K562 (cell line): ENCODE measurements around the gene DIP2C. TPM values are rescaled to one million over a fixed set of nuclear protein-coding genes. Genes with fewer than 3 reads are reported as not detected.

Experiments used
- ATAC-seq: fragments of 200-7000 bp; cut with Tn5 transposase; 3 replicates; pipeline ENCODE4 v1.9.1; 2020; ENCODE audit warnings: moderate library complexity
- BruUV-seq: library from RNA; stranded (reverse); fragments of 400-500 nt; replicated peaks from 2 replicates; lab custom pipeline; 2021; lab: Mats Ljungman, UMichigan
- CTCF ChIA-PET: fragments of 300-600 bp; formaldehyde crosslinking; extraction: SDS; loops from one replicate; lab custom pipeline; 2021; ENCODE audit warnings: low intra/inter-chr PET ratio; lab: Yijun Ruan, JAX
- POLR2A ChIA-PET: fragments of 300-600, 350-650 bp; sonication (Branson Sonifier 250); formaldehyde crosslinking; extraction: SDS; loops from one replicate; lab custom pipeline; 2021; ENCODE audit warnings: antibody characterized with exemption, inconsistent platforms; lab: Yijun Ruan, JAX
- DNase-seq, 4 experiments: peaks; one replicate each; pipeline versions ENCODE4 v3.0.0 to v3.0.0-alpha.2; 2011 to 2018; ENCODE audit warnings: low spot score in 3 of 4, mixed read lengths in 3 of 4; ENCODE audit errors: extremely low read depth in 1 of 4
- FAIRE-seq: peaks from 2 replicates; lab custom pipeline; 2011; peaks lifted over from hg19 to GRCh38; lab: Jason Lieb, UNC
- H2AFZ ChIP-seq: 2 replicates; pipeline ENCODE4 v1.6.0; 2011; ENCODE audit warnings: low read depth, low read length, control low read depth, inconsistent platforms
- H3K27ac ChIP-seq: fragments of 200-600 bp; 3 replicates; pipeline ENCODE4 v1.8.0; 2011; ENCODE audit warnings: low read depth, mild to moderate bottlenecking, control low read depth, inconsistent platforms, low read length, moderate library complexity, mixed read lengths; ENCODE audit errors: extremely low read depth
- H3K27me3 ChIP-seq, 2 experiments: fragments of 300-600 bp in 1 of 2; 2 replicates in 1 of 2; 3 replicates in 1 of 2; pipeline versions ENCODE4 v1.6.0 to v1.8.0; 2011; ENCODE audit warnings: inconsistent platforms in 2 of 2, low read length in 2 of 2, mild to moderate bottlenecking in 1 of 2, mixed read lengths in 1 of 2, moderate library complexity in 1 of 2; ENCODE audit not compliant: control insufficient read depth in 2 of 2, insufficient read depth in 2 of 2
- H3K36me3 ChIP-seq: fragments of 300-600 bp; 3 replicates; pipeline ENCODE4 v1.8.0; 2011; ENCODE audit warnings: mild to moderate bottlenecking, low read length, inconsistent platforms; ENCODE audit not compliant: control insufficient read depth, insufficient read depth
- H3K4me1 ChIP-seq, 2 experiments: fragments of 200-600 bp in 1 of 2; replicated peaks in 1 of 2; 2 replicates in 1 of 2; 3 replicates in 1 of 2; pipeline versions ENCODE4 v1.5.1 to v1.8.0; 2011; ENCODE audit warnings: inconsistent platforms in 2 of 2, low read length in 2 of 2, mild to moderate bottlenecking in 1 of 2, mixed read lengths in 1 of 2, moderate library complexity in 1 of 2; ENCODE audit not compliant: control insufficient read depth in 2 of 2, insufficient read depth in 2 of 2
- H3K4me2 ChIP-seq: 2 replicates; pipeline ENCODE4 v1.6.1; 2011; ENCODE audit warnings: low read length, control low read depth, inconsistent platforms, mixed read lengths; ENCODE audit not compliant: insufficient read depth
- H3K4me3 ChIP-seq: fragments of 200-600 bp; sonication (generic), shearing (Covaris generic); 2 replicates; pipeline ENCODE4 v1.5.1; 2016; ENCODE audit warnings: control low read depth, inconsistent platforms
- H3K79me2 ChIP-seq: fragments of 200-600 bp; 3 replicates; pipeline ENCODE4 v1.8.0; 2011; ENCODE audit warnings: low read length, inconsistent platforms; ENCODE audit not compliant: control insufficient read depth, insufficient read depth
- H3K9ac ChIP-seq, 2 experiments: 2 replicates each; pipeline versions ENCODE4 v1.6.0 to v1.6.1; 2011; ENCODE audit warnings: low read depth in 2 of 2, low read length in 2 of 2, control low read depth in 1 of 2, inconsistent platforms in 1 of 2, mild to moderate bottlenecking in 1 of 2, mixed read lengths in 1 of 2; ENCODE audit not compliant: insufficient read depth in 1 of 2
- H3K9me1 ChIP-seq: one replicate; pipeline ENCODE4 v1.6.0; 2011; ENCODE audit warnings: inconsistent platforms, mild to moderate bottlenecking, low read length, moderate library complexity; ENCODE audit not compliant: control insufficient read depth, insufficient read depth
- H3K9me3 ChIP-seq: replicated peaks from 2 replicates; pipeline ENCODE4 v1.5.1; 2011; ENCODE audit warnings: low read depth, low read length, inconsistent platforms; ENCODE audit not compliant: control insufficient read depth, insufficient read depth
- H4K20me1 ChIP-seq: replicated peaks from 2 replicates; pipeline ENCODE4 v1.6.1; 2011; ENCODE audit warnings: low read length, inconsistent platforms, mixed read lengths; ENCODE audit not compliant: control insufficient read depth, insufficient read depth
- CEBPG ChIP-seq, 3 experiments: fragments of 200-800 bp in 1 of 3; sonication (Bioruptor generic) in 1 of 3; sonication (generic) in 1 of 3; formaldehyde crosslinking in 1 of 3; IDR thresholded peaks in 2 of 3; conservative IDR thresholded peaks in 1 of 3; 2 replicates each; pipeline versions ENCODE4 v1.6.1 to v1.8.0; 2016 to 2022; ENCODE audit warnings: missing compliant biosample characterization in 2 of 3, missing genetic modification characterization in 2 of 3, mild to moderate bottlenecking in 1 of 3, missing genetic modification reagents in 1 of 3
- DACH1 ChIP-seq: fragments of 450-650 bp; IDR thresholded peaks from 2 replicates; pipeline ENCODE4 v1.6.1; 2018; ENCODE audit not compliant: partially characterized antibody
- KDM2B ChIP-seq: fragments of 250-450 bp; sonication (Bioruptor Pico); IDR thresholded peaks from 2 replicates; pipeline ENCODE4 v1.8.0; 2021; ENCODE audit warnings: mild to moderate bottlenecking, moderate library complexity
- NRF1 ChIP-seq, 2 experiments: fragments of 450-650 bp; IDR thresholded peaks in 1 of 2; conservative IDR thresholded peaks in 1 of 2; 2 replicates each; pipeline ENCODE4 v1.6.1; 2014; ENCODE audit warnings: mild to moderate bottlenecking in 2 of 2
- PML ChIP-seq: IDR thresholded peaks from 2 replicates; pipeline ENCODE4 v1.6.1; 2012; ENCODE audit warnings: low read length, inconsistent platforms
- PTBP1 ChIP-seq: fragments of 200-400 bp; formaldehyde crosslinking; IDR thresholded peaks from 2 replicates; pipeline ENCODE4 v1.6.1; 2017; ENCODE audit warnings: low read depth, low read length
- TAF1 ChIP-seq: IDR thresholded peaks from 2 replicates; pipeline ENCODE4 v1.6.1; 2011; ENCODE audit warnings: mild to moderate bottlenecking, low read length, moderate library complexity; ENCODE audit not compliant: insufficient read depth, control insufficient read depth, severe bottlenecking; ENCODE audit errors: extremely low read depth
- TBL1XR1 ChIP-seq, 2 experiments: IDR thresholded peaks; 2 replicates each; pipeline ENCODE4 v1.6.1; 2012; ENCODE audit warnings: improper control_type of control experiment in 2 of 2, low read length in 2 of 2, mild to moderate bottlenecking in 1 of 2
- ZBTB5 ChIP-seq: fragments of 450-650 bp; IDR thresholded peaks from 2 replicates; pipeline ENCODE4 v1.6.1; 2017; ENCODE audit warnings: antibody characterized with exemption
- ZNF282 ChIP-seq: sonication (generic); formaldehyde crosslinking; IDR thresholded peaks from 2 replicates; pipeline ENCODE4 v1.8.1; 2023; ENCODE audit warnings: missing genetic modification reagents
- ZNF384 ChIP-seq: IDR thresholded peaks from 2 replicates; pipeline ENCODE4 v1.6.1; 2012; ENCODE audit warnings: low read depth, low read length, improper control_type of control experiment
- ZNF436 ChIP-seq: fragments of 250-450, 450-650 bp; sonication (Bioruptor Pico); formaldehyde crosslinking; IDR thresholded peaks from 2 replicates; pipeline ENCODE4 v1.7.0; 2020; ENCODE audit warnings: mild to moderate bottlenecking
- ZNF449 ChIP-seq: fragments of 250-450 bp; sonication (Bioruptor Pico); IDR thresholded peaks from 2 replicates; pipeline ENCODE4 v1.8.0; 2022; ENCODE audit warnings: moderate library complexity, mild to moderate bottlenecking, inconsistent platforms
- ZSCAN29 ChIP-seq: fragments of 450-650 bp; IDR thresholded peaks from 2 replicates; pipeline ENCODE4 v1.6.1; 2017
- WGBS: fragments of 100-300 bp; shearing (Covaris generic); methylation state at CpG from one replicate; pipeline ENCODE4 v1.1.6; 2016; ENCODE audit warnings: low coverage, mixed read lengths; ENCODE audit not compliant: insufficient coverage; ENCODE audit errors: missing lambda C conversion rate; 5-methylcytosine and 5-hydroxymethylcytosine counted together
- in situ Hi-C: fragments of 300-500 bp; cut with MboI; formaldehyde crosslinking; loops from 4 replicates; pipeline ENCODE4 v1.15.0; 2018; ENCODE audit warnings: inconsistent platforms, mixed read lengths
- intact Hi-C: fragments of 100-400 bp; cut with micrococcal nuclease; formaldehyde crosslinking; loops from 2 replicates; pipeline ENCODE4 v1.14.2; 2022
- polyA plus RNA-seq, 8 experiments: library from polyadenylated mRNA; depleted of rRNA in 4 of 8; stranded (reverse) in 5 of 8; unstranded in 3 of 8; fragments of >200 nt; fragmentation: Nextera tagmentation in 2 of 8; fragmentation: Illumina TruSeq in 1 of 8; extraction: Ambion mirVana in 2 of 8; extraction: Trizol in 1 of 8; gene quantifications; 2 replicates each; pipeline versions ENCODE4 v1.2.1 to v1.2.3, GENCODE V29; 2011 to 2014; ENCODE audit warnings: inconsistent platforms in 1 of 8, missing spikeins in 1 of 8
- total RNA-seq, 7 experiments: library from RNA; depleted of rRNA in 6 of 7; stranded (reverse); fragments of >200 nt in 6 of 7; fragmentation: Illumina TruSeq in 2 of 7; extraction: Trizol in 2 of 7; gene quantifications; 2 replicates each; pipeline versions ENCODE4 v1.2.1 to v1.2.3, GENCODE V29; 2011 to 2021; ENCODE audit warnings: low replicate concordance in 1 of 7
- TF ChIP-seq, protein P1 (sequence below), 3 experiments: fragments of 200-800 bp in 1 of 3; fragments of 250-450 bp in 1 of 3; fragments of 450-650 bp in 1 of 3; sonication (Bioruptor Pico) in 1 of 3; sonication (Bioruptor generic) in 1 of 3; formaldehyde crosslinking in 1 of 3; IDR thresholded peaks; 2 replicates each; pipeline versions ENCODE4 v1.6.1 to v1.8.0; 2016 to 2022; ENCODE audit warnings: mild to moderate bottlenecking in 2 of 3, missing genetic modification characterization in 2 of 3, missing compliant biosample characterization in 1 of 3, moderate library complexity in 1 of 3

DIP2C gene
- total and polyA plus RNA-seq, 9 of the 15 experiments (the other 6 are each of a cell fraction or from before 2014, with no cell fraction given) = 0.01 TPM; not detected in 8

DNA sequence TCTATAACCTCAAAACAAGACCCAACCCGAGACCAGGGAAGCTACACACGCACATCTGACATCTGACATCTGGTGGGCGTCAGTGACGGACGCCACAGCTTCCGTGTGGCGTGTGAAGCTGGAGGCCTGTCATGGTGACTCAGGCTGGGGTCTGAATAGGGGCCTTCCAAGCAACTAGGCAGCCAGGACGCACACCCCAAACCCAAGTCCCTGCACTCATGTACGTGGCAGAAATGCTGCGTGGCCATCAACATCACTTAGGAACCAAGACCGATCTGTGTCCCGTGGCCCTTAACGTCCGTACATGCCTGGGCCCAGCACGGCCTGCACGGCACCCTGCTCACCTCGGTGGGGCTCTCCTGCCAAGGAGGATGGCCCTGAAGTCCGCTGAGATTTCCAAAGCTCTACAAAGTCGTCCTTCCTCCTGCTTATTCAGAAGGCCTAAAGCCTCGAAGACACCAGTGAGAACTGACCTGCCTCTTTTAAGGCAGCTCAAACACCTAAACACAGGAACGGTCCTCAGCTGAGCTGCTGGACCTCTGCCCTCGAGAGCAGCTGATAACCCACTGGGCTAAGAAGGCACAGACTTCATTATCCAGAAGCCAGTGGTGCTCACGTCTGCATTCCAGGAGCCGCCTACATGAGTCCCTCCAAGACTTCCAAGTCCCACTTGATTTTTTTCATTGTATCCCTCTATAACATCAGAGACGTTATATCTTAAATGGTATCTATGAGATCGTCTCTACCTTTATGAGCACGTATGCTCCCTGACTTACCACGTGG is 82.5 kb downstream of the DIP2C start:
- Histone ChIP-seq H3K9ac (peak overlapping the region in 1 of 2 experiments; percentile 22; a peak in 1 of 4 replicates), H3K9me1 (no peaks in the 10 kb centered on the region), H3K36me3 (no peaks in the 10 kb centered on the region), H3K4me1 (no peaks in the 10 kb centered on the region), H3K4me2 (no peak overlapping the region), H2AFZ (no peak overlapping the region), H3K4me3 (no peak overlapping the region), H3K27ac (no peak overlapping the region), H3K27me3 (peaks cover 22 to 37% of the 10 kb centered on the region in 2 experiments; a peak in 4 of 5 replicates), H4K20me1 (no peaks in the 10 kb centered on the region), H3K9me3 (no peaks in the 10 kb centered on the region), H3K79me2 (no peaks in the 10 kb centered on the region)
- DNase-seq (no peak), ATAC-seq (no peak), FAIRE-seq (no peak)
- ChIA-PET CTCF (no interaction called here), POLR2A (no interaction called here)
- 1% methylated on average over 28 of the region's 28 CpGs for WGBS
- intact Hi-C loops = no loop called here
- TF ChIP-seq ZNF449 (CRISPR knock-in tag) (no peak), ZSCAN29 (no peak), NRF1 (conservative IDR thresholded peaks at IDR 0.05 in 1 of 2, IDR thresholded peaks at IDR 0.05 in 1 of 2) (no peak), DACH1 (no peak), CEBPG (CRISPR knock-in tag; IDR thresholded peaks at IDR 0.05) (no peak), CEBPG (tag; conservative IDR thresholded peaks at IDR 0.05 in 1 of 2, IDR thresholded peaks at IDR 0.05 in 1 of 2) (no peak), ZNF282 (no peak), TAF1 (no peak), ZNF384 (no peak), PML (no peak), PTBP1 (no peak), TBL1XR1 (IDR thresholded peaks at IDR 0.05; ENCODE audit: low read length in 2 of 2) (no peak), KDM2B (CRISPR knock-in tag) (no peak), ZBTB5 (no peak), ZNF436 (CRISPR knock-in tag) (no peak)
- TF ChIP-seq, protein P1, sequence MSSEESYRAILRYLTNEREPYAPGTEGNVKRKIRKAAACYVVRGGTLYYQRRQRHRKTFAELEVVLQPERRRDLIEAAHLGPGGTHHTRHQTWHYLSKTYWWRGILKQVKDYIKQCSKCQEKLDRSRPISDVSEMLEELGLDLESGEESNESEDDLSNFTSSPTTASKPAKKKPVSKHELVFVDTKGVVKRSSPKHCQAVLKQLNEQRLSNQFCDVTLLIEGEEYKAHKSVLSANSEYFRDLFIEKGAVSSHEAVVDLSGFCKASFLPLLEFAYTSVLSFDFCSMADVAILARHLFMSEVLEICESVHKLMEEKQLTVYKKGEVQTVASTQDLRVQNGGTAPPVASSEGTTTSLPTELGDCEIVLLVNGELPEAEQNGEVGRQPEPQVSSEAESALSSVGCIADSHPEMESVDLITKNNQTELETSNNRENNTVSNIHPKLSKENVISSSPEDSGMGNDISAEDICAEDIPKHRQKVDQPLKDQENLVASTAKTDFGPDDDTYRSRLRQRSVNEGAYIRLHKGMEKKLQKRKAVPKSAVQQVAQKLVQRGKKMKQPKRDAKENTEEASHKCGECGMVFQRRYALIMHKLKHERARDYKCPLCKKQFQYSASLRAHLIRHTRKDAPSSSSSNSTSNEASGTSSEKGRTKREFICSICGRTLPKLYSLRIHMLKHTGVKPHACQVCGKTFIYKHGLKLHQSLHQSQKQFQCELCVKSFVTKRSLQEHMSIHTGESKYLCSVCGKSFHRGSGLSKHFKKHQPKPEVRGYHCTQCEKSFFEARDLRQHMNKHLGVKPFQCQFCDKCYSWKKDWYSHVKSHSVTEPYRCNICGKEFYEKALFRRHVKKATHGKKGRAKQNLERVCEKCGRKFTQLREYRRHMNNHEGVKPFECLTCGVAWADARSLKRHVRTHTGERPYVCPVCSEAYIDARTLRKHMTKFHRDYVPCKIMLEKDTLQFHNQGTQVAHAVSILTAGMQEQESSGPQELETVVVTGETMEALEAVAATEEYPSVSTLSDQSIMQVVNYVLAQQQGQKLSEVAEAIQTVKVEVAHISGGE (CRISPR knock-in tag; IDR thresholded peaks at IDR 0.05) = no peak
- in situ Hi-C loops = no loop called here
- BruUV-seq = no TSS peak
